Astrocyte (in vitro differentiated cells and primary cell): ENCODE results near the gene NLGN2. TPM values are rescaled to one million over a fixed set of nuclear protein-coding genes. Genes with fewer than 3 reads are reported as not detected.

Experiments used
- DNase-seq: peaks from one replicate; pipeline ENCODE4 v3.0.0-alpha.2; 2010; ENCODE audit warnings: low read depth
- FAIRE-seq: peaks from 2 replicates; lab custom pipeline; 2011; peaks lifted over from hg19 to GRCh38; lab: Jason Lieb, UNC
- H2AFZ ChIP-seq: 2 replicates; pipeline ENCODE4 v1.6.0; 2012; ENCODE audit warnings: low read depth, low read length, inconsistent platforms
- H3K27ac ChIP-seq: 2 replicates; pipeline ENCODE4 v1.5.1; 2011; ENCODE audit warnings: low read depth, low read length, inconsistent platforms
- H3K27me3 ChIP-seq: 2 replicates; pipeline ENCODE4 v1.6.0; 2011; ENCODE audit warnings: low read length, inconsistent platforms; ENCODE audit not compliant: insufficient read depth
- H3K36me3 ChIP-seq: 2 replicates; pipeline ENCODE4 v1.5.1; 2011; ENCODE audit warnings: low read length, inconsistent platforms; ENCODE audit not compliant: insufficient read depth
- H3K4me1 ChIP-seq: 2 replicates; pipeline ENCODE4 v1.5.1; 2011; ENCODE audit warnings: low read length, inconsistent platforms; ENCODE audit not compliant: insufficient read depth
- H3K4me2 ChIP-seq: 2 replicates; pipeline ENCODE4 v1.6.0; 2012; ENCODE audit warnings: low read length, inconsistent platforms
- H3K4me3 ChIP-seq: 2 replicates; pipeline ENCODE4 v1.5.1; 2011; ENCODE audit warnings: low read depth, mild to moderate bottlenecking, low read length, inconsistent platforms; ENCODE audit not compliant: insufficient read depth
- H3K79me2 ChIP-seq: 2 replicates; pipeline ENCODE4 v1.6.0; 2012; ENCODE audit warnings: mild to moderate bottlenecking, low read length, inconsistent platforms; ENCODE audit not compliant: insufficient read depth
- H3K9ac ChIP-seq: 2 replicates; pipeline ENCODE4 v1.6.0; 2012; ENCODE audit warnings: mild to moderate bottlenecking, low read length, inconsistent platforms
- H3K9me3 ChIP-seq: 2 replicates; pipeline ENCODE4 v1.5.1; 2012; ENCODE audit warnings: low read depth, mild to moderate bottlenecking, low read length, inconsistent platforms; ENCODE audit not compliant: insufficient read depth
- H4K20me1 ChIP-seq: 2 replicates; pipeline ENCODE4 v1.6.0; 2012; ENCODE audit warnings: low read length, inconsistent platforms; ENCODE audit not compliant: insufficient read depth
- H3K27ac Mint-ChIP-seq: one replicate; pipeline ENCODE4 v1.8.0; 2021; ENCODE audit warnings: mild to moderate bottlenecking, mixed read lengths; ENCODE audit not compliant: unreplicated experiment
- H3K27me3 Mint-ChIP-seq: one replicate; pipeline ENCODE4 v1.8.0; 2021; ENCODE audit warnings: low read depth, mixed read lengths; ENCODE audit not compliant: unreplicated experiment
- H3K36me3 Mint-ChIP-seq: one replicate; pipeline ENCODE4 v1.8.0; 2021; ENCODE audit warnings: low read depth, mixed read lengths; ENCODE audit not compliant: unreplicated experiment
- H3K4me1 Mint-ChIP-seq: one replicate; pipeline ENCODE4 v1.8.0; 2021; ENCODE audit warnings: low read depth, mixed read lengths; ENCODE audit not compliant: unreplicated experiment
- H3K4me3 Mint-ChIP-seq: one replicate; pipeline ENCODE4 v1.8.0; 2021; ENCODE audit warnings: mild to moderate bottlenecking, moderate library complexity, mixed read lengths; ENCODE audit not compliant: unreplicated experiment
- H3K9me3 Mint-ChIP-seq: one replicate; pipeline ENCODE4 v1.8.0; 2021; ENCODE audit warnings: mild to moderate bottlenecking, mixed read lengths; ENCODE audit not compliant: unreplicated experiment
- EZH2 ChIP-seq: IDR thresholded peaks from 2 replicates; pipeline ENCODE4 v1.6.1; 2012; ENCODE audit warnings: mild to moderate bottlenecking, low read length, inconsistent platforms; ENCODE audit not compliant: insufficient read depth
- total RNA-seq: library from RNA; stranded (reverse); gene quantifications from 2 replicates; pipeline ENCODE4 v1.2.1, GENCODE V29; 2021
- TF ChIP-seq, protein P1 (sequence below): IDR thresholded peaks from 2 replicates; pipeline ENCODE4 v1.5.1; 2011; ENCODE audit warnings: low read depth, mild to moderate bottlenecking, inconsistent platforms, low read length, moderate library complexity; ENCODE audit not compliant: insufficient read depth

NLGN2 gene
- total RNA-seq, 1 donor from 2014 or later, result 77.3 TPM

DNA sequence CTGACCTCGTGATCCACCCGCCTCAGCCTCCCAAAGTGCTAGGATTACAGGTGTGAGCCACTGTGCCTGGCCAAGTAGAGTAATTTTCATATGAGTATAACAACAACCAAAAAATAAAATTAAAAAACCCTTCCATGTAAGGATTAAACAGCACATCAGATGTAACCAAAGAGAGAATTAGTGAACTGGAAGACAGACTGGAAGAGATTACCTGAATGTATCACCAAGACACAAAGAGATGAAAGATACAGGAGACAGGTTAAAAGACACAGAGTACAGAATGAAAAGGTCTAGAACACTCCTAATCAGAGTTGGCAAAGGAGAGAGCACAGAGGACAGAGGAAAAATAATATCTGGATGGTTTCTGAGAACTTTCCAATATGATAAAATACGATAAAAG, 28.5 kb upstream of the NLGN2 start:
- H3K27me3 ChIP-seq, result peaks cover 38% of the 10 kb centered on the region
- H3K27me3 Mint-ChIP-seq, result peaks cover 29% of the 10 kb centered on the region
- peaks cover 15% of the 10 kb centered on the region for H3K4me1 ChIP-seq
- DNase-seq, result no peak
- no peak overlapping the region for H3K9ac ChIP-seq
- H3K79me2 ChIP-seq, result no peaks in the 10 kb centered on the region
- TF ChIP-seq, protein P1, sequence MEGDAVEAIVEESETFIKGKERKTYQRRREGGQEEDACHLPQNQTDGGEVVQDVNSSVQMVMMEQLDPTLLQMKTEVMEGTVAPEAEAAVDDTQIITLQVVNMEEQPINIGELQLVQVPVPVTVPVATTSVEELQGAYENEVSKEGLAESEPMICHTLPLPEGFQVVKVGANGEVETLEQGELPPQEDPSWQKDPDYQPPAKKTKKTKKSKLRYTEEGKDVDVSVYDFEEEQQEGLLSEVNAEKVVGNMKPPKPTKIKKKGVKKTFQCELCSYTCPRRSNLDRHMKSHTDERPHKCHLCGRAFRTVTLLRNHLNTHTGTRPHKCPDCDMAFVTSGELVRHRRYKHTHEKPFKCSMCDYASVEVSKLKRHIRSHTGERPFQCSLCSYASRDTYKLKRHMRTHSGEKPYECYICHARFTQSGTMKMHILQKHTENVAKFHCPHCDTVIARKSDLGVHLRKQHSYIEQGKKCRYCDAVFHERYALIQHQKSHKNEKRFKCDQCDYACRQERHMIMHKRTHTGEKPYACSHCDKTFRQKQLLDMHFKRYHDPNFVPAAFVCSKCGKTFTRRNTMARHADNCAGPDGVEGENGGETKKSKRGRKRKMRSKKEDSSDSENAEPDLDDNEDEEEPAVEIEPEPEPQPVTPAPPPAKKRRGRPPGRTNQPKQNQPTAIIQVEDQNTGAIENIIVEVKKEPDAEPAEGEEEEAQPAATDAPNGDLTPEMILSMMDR, result no peak
- no peak for TF ChIP-seq EZH2
- peaks cover 6% of the 10 kb centered on the region for H3K9me3 ChIP-seq
- H2AFZ ChIP-seq, result no peak overlapping the region
- no peak for FAIRE-seq
- no peak overlapping the region for H3K4me2 ChIP-seq
- H3K36me3 Mint-ChIP-seq, result no peaks in the 10 kb centered on the region
- no peaks in the 10 kb centered on the region for H4K20me1 ChIP-seq
- peaks cover 10% of the 10 kb centered on the region for H3K9me3 Mint-ChIP-seq
- H3K4me3 ChIP-seq, result no peak overlapping the region
- no peaks in the 10 kb centered on the region for H3K4me1 Mint-ChIP-seq
- no peaks in the 10 kb centered on the region for H3K36me3 ChIP-seq
- no peak overlapping the region for H3K27ac ChIP-seq
- H3K27ac Mint-ChIP-seq, result no peak overlapping the region
- peak overlapping the region; percentile 14 for H3K4me3 Mint-ChIP-seq

DNA sequence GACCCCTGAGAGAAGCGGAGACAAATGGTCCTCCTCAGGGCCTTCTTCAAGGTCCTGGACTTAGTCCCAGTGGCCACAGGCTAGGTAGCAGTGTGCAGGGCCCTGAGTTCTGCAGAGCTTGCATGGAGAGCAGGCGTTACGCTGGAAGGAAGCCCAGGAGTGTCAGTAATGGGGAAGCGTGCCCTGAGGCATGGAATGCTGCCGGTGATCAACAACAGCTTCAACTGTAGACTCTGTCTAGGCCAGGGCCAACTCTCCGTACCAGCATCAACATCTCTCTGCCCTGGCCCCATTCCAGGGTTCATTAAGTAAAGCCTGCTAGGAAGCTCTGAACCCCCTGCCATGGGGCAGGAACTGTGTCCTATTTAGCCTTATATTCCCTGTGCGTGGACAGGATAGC, 27.3 kb upstream of the NLGN2 start:
- Histone ChIP-seq H2AFZ (no peak overlapping the region), H4K20me1 (peaks cover 3% of the 10 kb centered on the region), H3K4me3 (no peak overlapping the region), H3K36me3 (no peaks in the 10 kb centered on the region), H3K9me3 (peaks cover 6% of the 10 kb centered on the region), H3K27ac (no peak overlapping the region), H3K4me1 (peaks cover 19% of the 10 kb centered on the region), H3K9ac (no peak overlapping the region), H3K27me3 (peaks cover 40% of the 10 kb centered on the region), H3K79me2 (no peaks in the 10 kb centered on the region), H3K4me2 (peak overlapping the region; percentile 66)
- Mint-ChIP-seq H3K36me3 (peaks cover 2% of the 10 kb centered on the region), H3K27ac (no peak overlapping the region), H3K9me3 (peaks cover 13% of the 10 kb centered on the region), H3K27me3 (peaks cover 29% of the 10 kb centered on the region), H3K4me1 (no peaks in the 10 kb centered on the region), H3K4me3 (peak overlapping the region; percentile 79)
- FAIRE-seq, result no peak
- TF ChIP-seq EZH2, result no peak
- TF ChIP-seq, protein P1, result no peak
- peak; percentile 22 for DNase-seq

DNA sequence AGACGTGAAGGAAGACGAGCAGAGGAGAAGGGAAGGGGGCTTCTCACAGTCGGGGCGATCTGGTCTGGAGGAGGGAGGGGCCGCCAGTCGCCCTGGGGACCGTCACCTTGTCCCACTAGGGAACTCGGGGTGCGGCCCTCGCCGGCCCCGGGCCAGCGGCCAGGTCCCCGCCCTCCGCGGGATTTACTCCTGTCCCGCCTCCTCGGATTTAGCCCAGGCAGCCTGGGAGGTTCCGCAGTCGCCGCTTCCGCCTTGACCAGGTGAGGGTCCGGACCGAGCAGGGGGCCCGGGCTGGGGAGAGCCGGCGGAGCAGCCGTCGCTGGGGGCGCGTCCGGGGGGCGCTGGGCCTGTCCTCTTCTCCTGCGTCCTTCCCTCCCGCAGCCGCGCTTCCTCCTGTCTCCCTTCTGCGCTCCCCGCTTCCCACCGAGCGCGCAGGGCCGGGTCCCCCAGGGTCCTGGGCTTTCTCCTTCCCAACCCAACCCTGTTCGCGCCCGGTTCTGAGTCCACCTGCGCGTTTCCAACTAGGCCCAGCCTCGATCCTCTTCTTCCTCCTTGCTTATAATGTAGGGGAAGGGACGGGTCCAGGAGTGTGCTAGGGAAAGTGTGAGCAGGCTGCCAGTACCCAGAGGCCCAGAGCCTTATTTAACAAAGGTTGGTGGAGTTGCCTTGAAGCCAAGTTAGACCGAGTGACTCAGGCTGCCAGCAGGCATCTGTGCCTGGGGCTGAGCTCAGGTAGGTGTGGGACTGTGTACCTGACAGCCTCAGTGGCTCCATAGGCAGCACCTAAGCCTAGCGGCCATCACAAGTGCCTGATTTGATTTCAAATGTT, 26.6 kb upstream of the NLGN2 start, which contains the start of gene TNK1:
TNK1 (plus strand) TSS at position 235 of the 829 bp plus-strand sequence. CDS start 1,838 bp downstream, outside the sequence.
- peak within 1 kb of the TSS; percentile 79 for H3K4me3 Mint-ChIP-seq
- no peaks in the 10 kb centered on the region for H3K4me1 Mint-ChIP-seq
- H3K4me3 ChIP-seq, result peak within 1 kb of the TSS; percentile 23
- no peak within 1 kb of the TSS for H3K9ac ChIP-seq
- H3K27ac Mint-ChIP-seq, result no peak within 1 kb of the TSS
- no peaks in the 10 kb centered on the region for H3K79me2 ChIP-seq
- peaks cover 13% of the 10 kb centered on the region for H3K9me3 Mint-ChIP-seq
- peaks cover 40% of the 10 kb centered on the region for H3K27me3 ChIP-seq
- peaks cover 19% of the 10 kb centered on the region for H3K4me1 ChIP-seq
- H3K36me3 Mint-ChIP-seq, result peaks cover 6% of the 10 kb centered on the region
- no peak for FAIRE-seq
- no peaks in the 10 kb centered on the region for H3K36me3 ChIP-seq
- no peak within 1 kb of the TSS for H2AFZ ChIP-seq
- H3K9me3 ChIP-seq, result peaks cover 6% of the 10 kb centered on the region
- H3K4me2 ChIP-seq, result peak within 1 kb of the TSS; percentile 66
- no peak for DNase-seq
- H4K20me1 ChIP-seq, result peaks cover 3% of the 10 kb centered on the region
- H3K27me3 Mint-ChIP-seq, result peaks cover 29% of the 10 kb centered on the region
- no peak within 1 kb of the TSS for H3K27ac ChIP-seq
- TF ChIP-seq, protein P1, result no peak
- peak; percentile 71 for TF ChIP-seq EZH2
